Osteocyte (in vitro differentiated cells): Measurements from ENCODE around the gene TPRA1. TPM values are rescaled to one million over a fixed set of nuclear protein-coding genes. Genes with fewer than 3 reads are reported as not detected.

Source experiments
- DNase-seq: peaks from one replicate; pipeline ENCODE4 v3.0.0; 2021; ENCODE audit warnings: mixed read lengths; ENCODE audit not compliant: unreplicated experiment; ENCODE audit errors: extremely low spot score
- H3K27ac Mint-ChIP-seq: one replicate; pipeline ENCODE4 v1.8.0; 2021; ENCODE audit warnings: mild to moderate bottlenecking, mixed read lengths; ENCODE audit not compliant: unreplicated experiment
- H3K27me3 Mint-ChIP-seq: one replicate; pipeline ENCODE4 v1.8.0; 2021; ENCODE audit warnings: mixed read lengths; ENCODE audit not compliant: unreplicated experiment
- H3K36me3 Mint-ChIP-seq: one replicate; pipeline ENCODE4 v1.8.0; 2021; ENCODE audit warnings: mixed read lengths; ENCODE audit not compliant: unreplicated experiment
- H3K4me1 Mint-ChIP-seq: one replicate; pipeline ENCODE4 v1.8.0; 2021; ENCODE audit warnings: mixed read lengths; ENCODE audit not compliant: unreplicated experiment
- H3K4me3 Mint-ChIP-seq: one replicate; pipeline ENCODE4 v1.8.0; 2021; ENCODE audit warnings: mild to moderate bottlenecking, moderate library complexity, mixed read lengths; ENCODE audit not compliant: unreplicated experiment
- H3K9me3 Mint-ChIP-seq: one replicate; pipeline ENCODE4 v1.8.0; 2021; ENCODE audit warnings: mixed read lengths; ENCODE audit not compliant: unreplicated experiment
- total RNA-seq: library from RNA; stranded (reverse); gene quantifications from 2 replicates; pipeline ENCODE4 v1.2.1, GENCODE V29; 2021
- TF ChIP-seq, protein P1 (sequence below): fragments of 200-600 bp; sonication (generic); IDR thresholded peaks from 2 replicates; pipeline ENCODE4 v1.5.0; 2021; ENCODE audit warnings: antibody characterized with exemption, mild to moderate bottlenecking, moderate library complexity

Gene TPRA1
- total RNA-seq, 1 donor from 2014 or later, result 49.7 TPM

DNA sequence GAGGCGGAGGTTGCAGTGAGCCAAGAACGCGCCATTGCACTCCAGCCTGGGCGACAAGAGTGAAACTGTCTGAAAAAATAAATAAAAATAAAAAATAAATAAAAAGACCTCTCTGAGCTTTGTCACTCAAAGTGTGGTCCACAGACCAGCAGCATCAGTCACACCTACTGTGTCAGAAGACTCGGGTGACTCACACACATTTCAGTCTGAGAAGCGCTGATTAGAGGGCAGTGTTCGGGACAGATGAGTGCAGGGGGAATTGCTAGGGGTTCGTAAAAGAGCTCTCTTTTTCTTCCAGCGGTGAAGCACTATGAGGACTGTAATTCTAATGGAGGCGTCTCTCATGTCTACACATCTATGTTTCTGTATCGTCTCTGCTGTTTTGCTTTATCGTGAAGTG lies 44.1 kb upstream of the TPRA1 start:
- H3K9me3 Mint-ChIP-seq, result no peaks in the 10 kb centered on the region
- TF ChIP-seq, protein P1, sequence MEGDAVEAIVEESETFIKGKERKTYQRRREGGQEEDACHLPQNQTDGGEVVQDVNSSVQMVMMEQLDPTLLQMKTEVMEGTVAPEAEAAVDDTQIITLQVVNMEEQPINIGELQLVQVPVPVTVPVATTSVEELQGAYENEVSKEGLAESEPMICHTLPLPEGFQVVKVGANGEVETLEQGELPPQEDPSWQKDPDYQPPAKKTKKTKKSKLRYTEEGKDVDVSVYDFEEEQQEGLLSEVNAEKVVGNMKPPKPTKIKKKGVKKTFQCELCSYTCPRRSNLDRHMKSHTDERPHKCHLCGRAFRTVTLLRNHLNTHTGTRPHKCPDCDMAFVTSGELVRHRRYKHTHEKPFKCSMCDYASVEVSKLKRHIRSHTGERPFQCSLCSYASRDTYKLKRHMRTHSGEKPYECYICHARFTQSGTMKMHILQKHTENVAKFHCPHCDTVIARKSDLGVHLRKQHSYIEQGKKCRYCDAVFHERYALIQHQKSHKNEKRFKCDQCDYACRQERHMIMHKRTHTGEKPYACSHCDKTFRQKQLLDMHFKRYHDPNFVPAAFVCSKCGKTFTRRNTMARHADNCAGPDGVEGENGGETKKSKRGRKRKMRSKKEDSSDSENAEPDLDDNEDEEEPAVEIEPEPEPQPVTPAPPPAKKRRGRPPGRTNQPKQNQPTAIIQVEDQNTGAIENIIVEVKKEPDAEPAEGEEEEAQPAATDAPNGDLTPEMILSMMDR, result no peak
- peaks cover 21% of the 10 kb centered on the region for H3K27me3 Mint-ChIP-seq
- H3K36me3 Mint-ChIP-seq, result peaks cover 2% of the 10 kb centered on the region
- H3K4me3 Mint-ChIP-seq, result no peak overlapping the region
- peaks cover 13% of the 10 kb centered on the region for H3K4me1 Mint-ChIP-seq
- no peak for DNase-seq
- H3K27ac Mint-ChIP-seq, result no peak overlapping the region

DNA sequence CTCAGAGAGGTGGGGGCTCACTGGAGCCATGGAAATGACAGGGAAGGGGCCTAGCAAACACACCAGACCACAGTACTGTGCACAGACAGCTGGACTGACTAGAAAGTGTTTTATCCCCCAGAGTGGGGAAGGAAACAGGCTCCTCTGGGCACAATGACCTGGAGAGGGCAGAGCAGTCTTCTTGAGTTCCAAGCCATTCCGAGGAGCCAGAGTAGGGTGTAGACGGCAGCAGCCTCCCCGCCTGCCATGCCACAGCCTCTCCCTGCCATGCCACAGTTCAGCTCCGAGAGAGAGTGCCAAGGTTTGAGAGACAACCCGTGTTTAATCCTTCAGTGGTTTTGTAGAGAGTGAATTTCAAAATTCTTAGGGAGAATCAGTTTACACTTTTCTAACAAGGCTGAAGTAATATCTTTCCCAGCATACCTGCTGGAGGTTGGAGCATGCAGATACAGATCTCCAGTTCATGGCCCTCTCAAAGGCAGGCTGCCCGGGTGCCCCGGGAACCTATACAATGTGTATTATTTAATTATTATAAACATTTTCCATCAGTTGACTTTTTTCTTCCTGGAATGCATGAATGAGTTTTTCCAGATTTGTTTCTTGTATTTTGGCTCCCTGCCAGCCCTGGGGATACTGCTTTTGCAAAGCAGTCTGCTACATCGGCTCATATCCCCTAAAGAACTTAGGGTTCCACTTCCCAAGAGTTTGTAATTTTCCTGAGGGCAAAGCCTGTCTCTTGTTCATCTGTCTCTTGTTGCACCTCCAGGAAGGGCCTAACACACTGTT lies 41.7 kb upstream of the TPRA1 start:
- peaks cover 19% of the 10 kb centered on the region for H3K4me1 Mint-ChIP-seq
- no peak for DNase-seq
- H3K9me3 Mint-ChIP-seq, result no peaks in the 10 kb centered on the region
- no peak overlapping the region for H3K27ac Mint-ChIP-seq
- H3K27me3 Mint-ChIP-seq, result peaks cover 39% of the 10 kb centered on the region
- H3K36me3 Mint-ChIP-seq, result peaks cover 2% of the 10 kb centered on the region
- TF ChIP-seq, protein P1, result no peak
- no peak overlapping the region for H3K4me3 Mint-ChIP-seq

DNA sequence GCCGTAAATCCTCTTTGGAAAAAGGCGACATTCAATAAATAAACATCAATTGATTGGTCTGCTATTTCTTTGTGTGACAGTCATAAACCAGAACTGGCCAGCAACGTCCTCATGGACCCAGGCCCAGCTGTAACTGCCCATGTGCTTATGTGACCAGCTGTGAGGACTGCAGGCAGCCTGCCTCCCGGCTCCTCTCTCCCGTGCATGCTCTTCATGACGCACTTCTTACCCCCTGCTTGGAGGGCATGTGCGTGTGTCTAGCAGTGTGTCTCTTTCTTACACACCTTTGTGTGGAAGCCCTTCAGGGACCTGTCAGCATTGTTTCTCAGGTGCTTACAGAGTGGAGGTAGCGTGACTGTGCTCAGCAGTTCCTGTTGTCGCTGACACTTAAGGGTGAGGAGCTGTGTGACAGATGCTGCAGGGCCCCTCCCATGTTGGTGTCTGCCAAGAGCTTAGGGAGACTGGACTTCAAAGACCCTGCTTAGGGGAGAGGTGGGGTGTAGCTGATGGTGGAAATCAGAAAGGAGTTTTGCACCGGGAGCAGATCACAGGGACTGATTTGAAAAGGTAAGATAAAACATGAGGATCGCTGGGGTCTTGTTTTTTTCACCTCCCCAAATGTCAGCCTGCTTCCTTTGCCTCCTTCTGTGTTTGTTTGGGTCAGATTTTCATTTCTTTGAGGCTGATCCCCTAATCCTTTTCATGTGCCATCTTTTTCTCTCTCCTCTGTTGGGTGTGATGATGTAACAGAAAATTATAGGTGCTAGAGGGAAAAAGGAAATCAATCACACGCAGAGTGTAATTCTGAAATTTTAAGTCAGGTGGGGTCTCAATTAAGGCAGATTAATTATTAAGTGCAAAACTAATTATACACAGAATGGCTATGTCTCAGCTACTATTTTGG lies 40.5 kb upstream of the TPRA1 start:
- H3K9me3 Mint-ChIP-seq, result no peaks in the 10 kb centered on the region
- peaks cover 50% of the 10 kb centered on the region for H3K27me3 Mint-ChIP-seq
- TF ChIP-seq, protein P1, result no peak
- no peak overlapping the region for H3K27ac Mint-ChIP-seq
- H3K4me1 Mint-ChIP-seq, result peaks cover 19% of the 10 kb centered on the region
- DNase-seq, result no peak
- H3K36me3 Mint-ChIP-seq, result peaks cover 2% of the 10 kb centered on the region
- H3K4me3 Mint-ChIP-seq, result no peak overlapping the region

DNA sequence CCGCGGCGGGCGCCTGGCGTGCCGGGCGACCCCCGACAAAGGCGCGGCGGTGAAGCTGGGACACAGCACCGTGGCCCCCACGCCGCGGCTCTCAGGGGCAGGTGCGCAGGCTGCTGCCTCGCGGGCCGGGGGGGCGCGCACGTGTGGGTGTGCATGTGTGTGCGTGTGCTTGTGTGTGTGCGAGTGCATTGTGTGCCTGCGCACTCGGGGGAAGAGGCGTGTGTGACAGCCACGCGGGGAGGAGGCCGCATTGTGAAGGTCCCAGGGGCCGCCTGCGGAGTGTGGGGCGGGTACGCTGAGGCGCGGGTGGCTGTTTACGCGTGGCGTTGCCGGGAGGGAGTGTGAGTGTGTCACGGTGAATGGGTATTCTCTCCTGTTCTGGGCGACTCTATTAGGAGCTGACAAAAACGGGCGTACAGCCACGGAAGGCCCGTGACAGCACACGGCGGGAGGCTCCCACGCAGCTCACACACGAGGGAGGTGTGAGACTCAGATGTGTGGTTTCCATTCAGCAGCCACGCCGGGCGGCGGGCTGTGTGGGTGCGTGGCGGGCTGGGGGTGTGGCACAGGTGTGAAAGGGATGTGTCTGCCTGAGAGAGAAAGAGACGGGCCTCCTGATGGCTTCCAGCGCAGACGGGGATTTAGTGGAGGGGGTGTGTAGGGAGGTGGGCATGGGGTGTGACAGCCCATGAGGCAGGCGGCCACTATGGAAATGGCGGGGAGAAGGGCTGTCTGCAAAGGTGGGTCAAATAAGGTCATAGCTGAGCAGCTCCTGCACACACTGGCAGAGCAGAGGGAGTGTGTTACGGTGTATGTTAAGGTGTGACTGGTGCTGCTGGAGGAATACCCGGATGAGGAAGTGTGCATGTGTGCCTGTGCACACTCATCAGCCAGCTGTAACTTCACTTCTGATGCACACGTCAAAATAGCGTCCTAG lies 39.2 kb upstream of the TPRA1 start:
- no peak overlapping the region for H3K27ac Mint-ChIP-seq
- peak overlapping the region; percentile 55 for H3K4me3 Mint-ChIP-seq
- no peaks in the 10 kb centered on the region for H3K9me3 Mint-ChIP-seq
- no peak for DNase-seq
- H3K36me3 Mint-ChIP-seq, result peaks cover 2% of the 10 kb centered on the region
- peaks cover 19% of the 10 kb centered on the region for H3K4me1 Mint-ChIP-seq
- TF ChIP-seq, protein P1, result no peak
- peaks cover 53% of the 10 kb centered on the region for H3K27me3 Mint-ChIP-seq
